Suppressor macrophage treated with lipopolysaccharide for 1 hour (primary cell): Measurements from ENCODE around the gene TMEM229B.

Source experiments
- DNase-seq, 3 donors: peaks; one replicate each; pipeline ENCODE4 v3.0.0-alpha.2; 2020 to 2022

Gene TMEM229B

GRCh38 chr14:67514650-67515385, 26.3 kb upstream of the TMEM229B start:
- peak; percentile 63 to 80 (median 72) for DNase-seq

- DNase-seq: no peak
These were observed 25.7 kb upstream of the TMEM229B start for GRCh38 chr14:67514203-67514607.

- DNase-seq: no peak
These were observed 25.1 kb upstream of the TMEM229B start for GRCh38 chr14:67513631-67514108.

- peak; percentile 53 to 85 (median 59) for DNase-seq
These were observed 24.2 kb upstream of the TMEM229B start for GRCh38 chr14:67512463-67513310.

GRCh38 chr14:67510836-67511235, 22.3 kb upstream of the TMEM229B start:
- DNase-seq: no peak

- DNase-seq: no peak
These were observed 21.6 kb upstream of the TMEM229B start for GRCh38 chr14:67510121-67510520.

- DNase-seq: peak; percentile 11 to 82 (median 56)
These were observed 20.4 kb upstream of the TMEM229B start for GRCh38 chr14:67508956-67509355.

- DNase-seq: no peak
These were observed 16.7 kb upstream of the TMEM229B start for GRCh38 chr14:67505254-67505653.

- no peak for DNase-seq
These were observed 14.8 kb upstream of the TMEM229B start for GRCh38 chr14:67503331-67503730.

- DNase-seq: no peak
These were observed 14.3 kb upstream of the TMEM229B start for GRCh38 chr14:67502867-67503266.

- DNase-seq: no peak
These were observed 13.1 kb upstream of the TMEM229B start for GRCh38 chr14:67501670-67502069.

GRCh38 chr14:67500981-67501380, 12.5 kb upstream of the TMEM229B start:
- DNase-seq: no peak

- DNase-seq: no peak
These were observed 9.2 kb upstream of the TMEM229B start for GRCh38 chr14:67497716-67498115.

- no peak for DNase-seq
These were observed 8.7 kb upstream of the TMEM229B start for GRCh38 chr14:67497216-67497615.

GRCh38 chr14:67495827-67496226, 7.3 kb upstream of the TMEM229B start:
- DNase-seq: no peak

- DNase-seq: no peak
These were observed 4.7 kb upstream of the TMEM229B start for GRCh38 chr14:67493092-67493717.

GRCh38 chr14:67492538-67492937, 4.0 kb upstream of the TMEM229B start:
- no peak for DNase-seq

- DNase-seq: no peak
These were observed 3.4 kb upstream of the TMEM229B start for GRCh38 chr14:67491741-67492507.

- no peak for DNase-seq
These were observed 2.8 kb upstream of the TMEM229B start for GRCh38 chr14:67491285-67491684.

GRCh38 chr14:67490196-67490595, 1.7 kb upstream of the TMEM229B start:
- DNase-seq: peak; percentile 53 to 62 (median 54)

GRCh38 chr14:67487332-67487731, 1.2 kb downstream of the TMEM229B start:
- no peak for DNase-seq

- DNase-seq: no peak
These were observed 1.6 kb downstream of the TMEM229B start for GRCh38 chr14:67486890-67487289.
